K562 (cell line): ENCODE results near the gene GMEB1. TPM values are rescaled to one million over a fixed set of nuclear protein-coding genes. Genes with fewer than 3 reads are reported as not detected.

Source experiments
- CCNT2 ChIP-seq: IDR thresholded peaks from 2 replicates; pipeline ENCODE4 v1.6.1; 2011; ENCODE audit warnings: borderline replicate concordance, low read depth, mild to moderate bottlenecking, moderate library complexity, mixed read lengths, low read length; ENCODE audit not compliant: insufficient read length; ENCODE audit errors: extremely low read depth
- FOXJ3 ChIP-seq: sonication (generic); formaldehyde crosslinking; IDR thresholded peaks from 2 replicates; pipeline ENCODE4 v1.4.0; 2020; ENCODE audit warnings: mild to moderate bottlenecking, missing genetic modification reagents
- KDM2B ChIP-seq: fragments of 250-450 bp; sonication (Bioruptor Pico); IDR thresholded peaks from 2 replicates; pipeline ENCODE4 v1.8.0; 2021; ENCODE audit warnings: mild to moderate bottlenecking, moderate library complexity
- LCOR ChIP-seq: sonication (generic); formaldehyde crosslinking; IDR thresholded peaks from 2 replicates; pipeline ENCODE4 v1.8.0; 2022; ENCODE audit warnings: mild to moderate bottlenecking, missing genetic modification reagents
- MAFG ChIP-seq: fragments of 450-650 bp; conservative IDR thresholded peaks from 2 replicates; pipeline ENCODE4 v1.6.1; 2016; ENCODE audit warnings: missing genetic modification characterization, missing compliant biosample characterization
- MTA2 ChIP-seq: fragments of 450-650 bp; IDR thresholded peaks from 2 replicates; pipeline ENCODE4 v1.6.1; 2016; ENCODE audit warnings: low read depth
- NEUROD1 ChIP-seq: fragments of 150-350 bp; IDR thresholded peaks from 2 replicates; pipeline ENCODE4 v1.6.1; 2014; ENCODE audit warnings: borderline replicate concordance, low read length, low read depth; ENCODE audit not compliant: partially characterized antibody
- PHB2 ChIP-seq: fragments of 450-650 bp; IDR thresholded peaks from 2 replicates; pipeline ENCODE4 v1.6.1; 2017; ENCODE audit warnings: low read depth
- POLR3G ChIP-seq: IDR thresholded peaks from 2 replicates; pipeline ENCODE4 v1.6.1; 2011; ENCODE audit not compliant: insufficient read length, insufficient replicate concordance; ENCODE audit errors: extremely low read depth
- PTTG1 ChIP-seq: fragments of 450-650 bp; IDR thresholded peaks from 2 replicates; pipeline ENCODE4 v1.6.1; 2016; ENCODE audit warnings: low read depth, mild to moderate bottlenecking, missing genetic modification characterization, missing compliant biosample characterization
- SETDB1 ChIP-seq: IDR thresholded peaks from one replicate; pipeline ENCODE4 v1.6.1; 2012; ENCODE audit warnings: low read length, control low read depth, inconsistent platforms
- TEAD1 ChIP-seq, 2 experiments: fragments of 450-650 bp in 1 of 2; sonication (generic) in 1 of 2; formaldehyde crosslinking; IDR thresholded peaks; 2 replicates each; pipeline versions ENCODE4 v1.4.0 to v1.8.0; 2020 to 2022; ENCODE audit warnings: mild to moderate bottlenecking in 2 of 2, missing genetic modification reagents in 1 of 2
- TOE1 ChIP-seq, 2 experiments: fragments of 450-650 bp in 1 of 2; sonication (generic) in 1 of 2; formaldehyde crosslinking in 1 of 2; IDR thresholded peaks; 2 replicates each; pipeline versions ENCODE4 v1.7.1 to v1.8.0; 2016 to 2022; ENCODE audit warnings: borderline replicate concordance in 2 of 2, mild to moderate bottlenecking in 2 of 2, antibody characterized with exemption in 1 of 2, inconsistent platforms in 1 of 2, low read depth in 1 of 2, missing genetic modification reagents in 1 of 2, moderate library complexity in 1 of 2
- ZNF384 ChIP-seq: IDR thresholded peaks from 2 replicates; pipeline ENCODE4 v1.6.1; 2012; ENCODE audit warnings: low read depth, low read length, improper control_type of control experiment
- ZNF583 ChIP-seq: fragments of 250-450 bp; sonication (Bioruptor Pico); IDR thresholded peaks from 2 replicates; pipeline ENCODE4 v1.4.0; 2020
- ZNF699 ChIP-seq: fragments of 250-450 bp; sonication (Bioruptor Pico); IDR thresholded peaks from 2 replicates; pipeline ENCODE4 v1.8.0; 2021; ENCODE audit warnings: mild to moderate bottlenecking, moderate library complexity; ENCODE audit not compliant: insufficient replicate concordance
- ZNF764 ChIP-seq: fragments of 250-450 bp; sonication (Bioruptor Pico); IDR thresholded peaks from 2 replicates; pipeline ENCODE4 v1.4.0; 2020; ENCODE audit warnings: low read depth, mild to moderate bottlenecking, moderate library complexity
- polyA plus RNA-seq, 8 experiments: library from polyadenylated mRNA; depleted of rRNA in 4 of 8; stranded (reverse) in 5 of 8; unstranded in 3 of 8; fragments of >200 nt; fragmentation: Nextera tagmentation in 2 of 8; fragmentation: Illumina TruSeq in 1 of 8; extraction: Ambion mirVana in 2 of 8; extraction: Trizol in 1 of 8; gene quantifications; 2 replicates each; pipeline versions ENCODE4 v1.2.1 to v1.2.3, GENCODE V29; 2011 to 2014; ENCODE audit warnings: inconsistent platforms in 1 of 8, missing spikeins in 1 of 8
- total RNA-seq, 7 experiments: library from RNA; depleted of rRNA in 6 of 7; stranded (reverse); fragments of >200 nt in 6 of 7; fragmentation: Illumina TruSeq in 2 of 7; extraction: Trizol in 2 of 7; gene quantifications; 2 replicates each; pipeline versions ENCODE4 v1.2.1 to v1.2.3, GENCODE V29; 2011 to 2021; ENCODE audit warnings: low replicate concordance in 1 of 7
- TF ChIP-seq, protein P1 (sequence below): sonication (generic); formaldehyde crosslinking; IDR thresholded peaks from 2 replicates; pipeline ENCODE4 v1.8.1; 2022; ENCODE audit warnings: missing genetic modification reagents
- TF ChIP-seq, protein P2 (sequence below): fragments of 250-450 bp; sonication (Bioruptor Pico); IDR thresholded peaks from 2 replicates; pipeline ENCODE4 v1.8.0; 2021; ENCODE audit warnings: moderate library complexity, mild to moderate bottlenecking, inconsistent platforms
- TF ChIP-seq, protein P3 (sequence below): fragments of 450-650 bp; IDR thresholded peaks from 2 replicates; pipeline ENCODE4 v1.6.1; 2014; ENCODE audit warnings: low read depth, mild to moderate bottlenecking, moderate library complexity, borderline replicate concordance
- TF ChIP-seq, protein P4 (sequence below): fragments of 450-650 bp; formaldehyde crosslinking; IDR thresholded peaks from 2 replicates; pipeline ENCODE4 v1.4.0; 2020; ENCODE audit warnings: mild to moderate bottlenecking, moderate library complexity
- TF ChIP-seq, protein P5 (sequence below), 2 experiments: fragments of 250-450 bp in 1 of 2; fragments of 450-650 bp in 1 of 2; sonication (Bioruptor Pico) in 1 of 2; IDR thresholded peaks; 2 replicates each; pipeline versions ENCODE4 v1.6.1 to v1.8.0; 2016 to 2021; ENCODE audit warnings: mild to moderate bottlenecking in 2 of 2, moderate library complexity in 2 of 2, missing compliant biosample characterization in 1 of 2, missing genetic modification characterization in 1 of 2

Gene GMEB1
- total and polyA plus RNA-seq, 9 of the 15 experiments (the other 6 are each of a cell fraction or from before 2014, with no cell fraction given) = 6.6 to 17.5 (median 8.5) TPM

DNA sequence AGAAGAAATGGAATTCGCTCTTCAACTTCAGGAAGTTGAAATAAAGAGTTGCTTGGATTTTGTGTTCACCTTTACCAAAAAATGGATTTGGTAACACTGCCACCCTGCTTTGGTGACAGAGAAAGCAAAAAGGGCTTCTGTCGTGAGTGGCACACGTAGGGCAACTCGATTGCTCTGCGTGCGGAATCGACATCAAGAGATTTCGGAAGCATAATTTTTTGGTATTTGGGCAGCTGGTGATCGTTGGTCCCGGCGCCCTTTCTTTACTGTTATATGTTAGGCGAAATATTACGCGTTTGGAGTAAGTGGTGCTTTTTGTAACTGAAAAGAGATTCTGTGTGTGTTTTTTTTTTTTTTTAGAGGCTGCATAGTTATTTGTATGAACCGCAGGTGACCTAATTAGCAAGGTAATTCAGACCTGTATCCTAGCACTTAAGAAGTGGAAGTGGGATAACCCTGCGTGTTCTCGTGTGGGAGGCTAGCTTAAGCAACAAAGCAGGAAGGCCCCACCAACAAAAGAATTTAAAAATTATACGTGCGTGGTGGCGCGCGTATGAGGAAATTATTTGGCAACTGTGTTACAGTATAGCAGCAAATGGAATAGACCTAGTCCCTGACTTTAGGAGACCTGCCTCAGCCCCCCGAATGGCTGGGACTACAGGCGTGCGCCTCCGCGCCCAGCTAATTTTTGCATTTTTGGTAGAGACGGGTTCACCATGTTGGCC is 19.9 kb upstream of the GMEB1 start, which contains the start of gene RNU11 (continued):
- peak; percentile 77 for TF ChIP-seq PTTG1 (tag)
- TF ChIP-seq KDM2B (CRISPR knock-in tag) = peak; percentile 85; the same call in 1 of the 2 replicates
- peak; percentile 58 for TF ChIP-seq SETDB1
- TF ChIP-seq, protein P1, sequence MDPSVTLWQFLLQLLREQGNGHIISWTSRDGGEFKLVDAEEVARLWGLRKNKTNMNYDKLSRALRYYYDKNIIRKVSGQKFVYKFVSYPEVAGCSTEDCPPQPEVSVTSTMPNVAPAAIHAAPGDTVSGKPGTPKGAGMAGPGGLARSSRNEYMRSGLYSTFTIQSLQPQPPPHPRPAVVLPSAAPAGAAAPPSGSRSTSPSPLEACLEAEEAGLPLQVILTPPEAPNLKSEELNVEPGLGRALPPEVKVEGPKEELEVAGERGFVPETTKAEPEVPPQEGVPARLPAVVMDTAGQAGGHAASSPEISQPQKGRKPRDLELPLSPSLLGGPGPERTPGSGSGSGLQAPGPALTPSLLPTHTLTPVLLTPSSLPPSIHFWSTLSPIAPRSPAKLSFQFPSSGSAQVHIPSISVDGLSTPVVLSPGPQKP = no peak
- TF ChIP-seq MAFG = peak; percentile 10; the same call in 1 of the 2 replicates
- TF ChIP-seq ZNF699 (CRISPR knock-in tag) = no peak
- no peak for TF ChIP-seq POLR3G
- TF ChIP-seq TOE1 (IDR thresholded peaks at IDR 0.05; ENCODE audit: borderline replicate concordance) = peak; percentile 85
- peak; percentile 38; the same call in 1 of the 2 replicates for TF ChIP-seq TOE1 (CRISPR knock-in tag; IDR thresholded peaks at IDR 0.05; ENCODE audit: borderline replicate concordance, low read depth)
- peak; percentile 98 for TF ChIP-seq ZNF384
- TF ChIP-seq, protein P2, sequence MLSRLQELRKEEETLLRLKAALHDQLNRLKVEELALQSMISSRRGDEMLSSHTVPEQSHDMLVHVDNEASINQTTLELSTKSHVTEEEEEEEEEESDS (CRISPR knock-in tag) = peak; percentile 98
- no peak for TF ChIP-seq CCNT2
- TF ChIP-seq ZNF764 (CRISPR knock-in tag) = peak; percentile 95
- peak; percentile 74 for TF ChIP-seq MTA2
- TF ChIP-seq, protein P3, sequence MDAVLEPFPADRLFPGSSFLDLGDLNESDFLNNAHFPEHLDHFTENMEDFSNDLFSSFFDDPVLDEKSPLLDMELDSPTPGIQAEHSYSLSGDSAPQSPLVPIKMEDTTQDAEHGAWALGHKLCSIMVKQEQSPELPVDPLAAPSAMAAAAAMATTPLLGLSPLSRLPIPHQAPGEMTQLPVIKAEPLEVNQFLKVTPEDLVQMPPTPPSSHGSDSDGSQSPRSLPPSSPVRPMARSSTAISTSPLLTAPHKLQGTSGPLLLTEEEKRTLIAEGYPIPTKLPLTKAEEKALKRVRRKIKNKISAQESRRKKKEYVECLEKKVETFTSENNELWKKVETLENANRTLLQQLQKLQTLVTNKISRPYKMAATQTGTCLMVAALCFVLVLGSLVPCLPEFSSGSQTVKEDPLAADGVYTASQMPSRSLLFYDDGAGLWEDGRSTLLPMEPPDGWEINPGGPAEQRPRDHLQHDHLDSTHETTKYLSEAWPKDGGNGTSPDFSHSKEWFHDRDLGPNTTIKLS = peak; percentile 87; the same call in 1 of the 2 replicates
- TF ChIP-seq, protein P4, sequence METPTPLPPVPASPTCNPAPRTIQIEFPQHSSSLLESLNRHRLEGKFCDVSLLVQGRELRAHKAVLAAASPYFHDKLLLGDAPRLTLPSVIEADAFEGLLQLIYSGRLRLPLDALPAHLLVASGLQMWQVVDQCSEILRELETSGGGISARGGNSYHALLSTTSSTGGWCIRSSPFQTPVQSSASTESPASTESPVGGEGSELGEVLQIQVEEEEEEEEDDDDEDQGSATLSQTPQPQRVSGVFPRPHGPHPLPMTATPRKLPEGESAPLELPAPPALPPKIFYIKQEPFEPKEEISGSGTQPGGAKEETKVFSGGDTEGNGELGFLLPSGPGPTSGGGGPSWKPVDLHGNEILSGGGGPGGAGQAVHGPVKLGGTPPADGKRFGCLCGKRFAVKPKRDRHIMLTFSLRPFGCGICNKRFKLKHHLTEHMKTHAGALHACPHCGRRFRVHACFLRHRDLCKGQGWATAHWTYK (CRISPR knock-in tag) = peak; percentile 99
- TF ChIP-seq, protein P5, sequence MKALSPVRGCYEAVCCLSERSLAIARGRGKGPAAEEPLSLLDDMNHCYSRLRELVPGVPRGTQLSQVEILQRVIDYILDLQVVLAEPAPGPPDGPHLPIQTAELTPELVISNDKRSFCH (CRISPR knock-in tag; IDR thresholded peaks at IDR 0.05) = peak; percentile 34; the same call in 1 of the 2 replicates
- TF ChIP-seq, protein P5 (tag; IDR thresholded peaks at IDR 0.05) = peak; percentile 90
- peak; percentile 96 to 97 for TF ChIP-seq TEAD1 (CRISPR knock-in tag; IDR thresholded peaks at IDR 0.05)
- TF ChIP-seq FOXJ3 (CRISPR knock-in tag) = peak; percentile 15; the same call in 1 of the 2 replicates
- TF ChIP-seq ZNF583 = peak; percentile 67
- peak; percentile 100 for TF ChIP-seq LCOR (CRISPR knock-in tag)
- peak; percentile 97 for TF ChIP-seq NEUROD1
- TF ChIP-seq PHB2 = peak; percentile 78; the same call in 1 of the 2 replicates
